NOMO-1 (cell line): ENCODE results near the gene TBATA.
"Not testable (repeated sequence)": the region's sequence is repeated elsewhere in the genome, so short reads cannot be mapped to it uniquely, and the experiment has no call there.

Experiments used
- DNase-seq, 2 experiments: peaks; one replicate each; lab custom pipeline; 2025; ENCODE audit not compliant: unreplicated experiment in 2 of 2; lab: John Stamatoyannopoulos, UW

Gene TBATA

GRCh38 chr10:70780370-70780760, 4.8 kb downstream of the TBATA start:
- DNase-seq, result no peak

GRCh38 chr10:70779511-70780369, 5.4 kb downstream of the TBATA start:
- DNase-seq, result peak; percentile 43 to 55

- no peak for DNase-seq
These were observed 6.1 kb downstream of the TBATA start for GRCh38 chr10:70779088-70779487.

- no peak for DNase-seq
These were observed 6.8 kb downstream of the TBATA start for GRCh38 chr10:70778267-70778924.

GRCh38 chr10:70777063-70777875, 7.9 kb downstream of the TBATA start:
- no peak for DNase-seq

- DNase-seq, result no peak
These were observed 8.6 kb downstream of the TBATA start for GRCh38 chr10:70776455-70777005.

- no peak for DNase-seq
These were observed 9.3 kb downstream of the TBATA start for GRCh38 chr10:70775679-70776454.

- DNase-seq, result no peak
These were observed 10.1 kb downstream of the TBATA start for GRCh38 chr10:70774810-70775678.

- no peak for DNase-seq
These were observed 11.0 kb downstream of the TBATA start for GRCh38 chr10:70773965-70774809.

- no peak for DNase-seq
These were observed 11.7 kb downstream of the TBATA start for GRCh38 chr10:70773461-70773860.

GRCh38 chr10:70772627-70773026, 12.6 kb downstream of the TBATA start:
- DNase-seq, result no peak

GRCh38 chr10:70771311-70772194, 13.6 kb downstream of the TBATA start:
- no peak for DNase-seq

- DNase-seq, result not testable (repeated sequence)
These were observed 14.7 kb downstream of the TBATA start for GRCh38 chr10:70770516-70770915.

- no peak for DNase-seq
These were observed 15.2 kb downstream of the TBATA start for GRCh38 chr10:70770001-70770400.

- no peak for DNase-seq
These were observed 16.1 kb downstream of the TBATA start for GRCh38 chr10:70769121-70769520.

- not testable (repeated sequence) for DNase-seq
These were observed 17.0 kb downstream of the TBATA start for GRCh38 chr10:70768026-70768685.
